MM.1S (cell line): ENCODE results near the gene ARHGAP42.

Experiments
- EZH2 ChIP-seq: fragments of 300-600 bp; sonication (generic); optimal IDR thresholded peaks from 2 replicates; pipeline ENCODE3; 2017; ENCODE audit warnings: low read depth, mild to moderate bottlenecking, antibody characterized with exemption, low read length, mixed read lengths
- EZH2phosphoT487 ChIP-seq: fragments of 300-600 bp; sonication (generic); IDR thresholded peaks from 2 replicates; pipeline ENCODE4 v1.6.1; 2018; ENCODE audit warnings: antibody characterized with exemption, low read length
- TF ChIP-seq, protein P1 (sequence below): fragments of 300-600 bp; sonication (generic); IDR thresholded peaks from 2 replicates; pipeline ENCODE4 v1.5.1; 2016; ENCODE audit warnings: antibody characterized with exemption, low read length, mixed read lengths

DNA sequence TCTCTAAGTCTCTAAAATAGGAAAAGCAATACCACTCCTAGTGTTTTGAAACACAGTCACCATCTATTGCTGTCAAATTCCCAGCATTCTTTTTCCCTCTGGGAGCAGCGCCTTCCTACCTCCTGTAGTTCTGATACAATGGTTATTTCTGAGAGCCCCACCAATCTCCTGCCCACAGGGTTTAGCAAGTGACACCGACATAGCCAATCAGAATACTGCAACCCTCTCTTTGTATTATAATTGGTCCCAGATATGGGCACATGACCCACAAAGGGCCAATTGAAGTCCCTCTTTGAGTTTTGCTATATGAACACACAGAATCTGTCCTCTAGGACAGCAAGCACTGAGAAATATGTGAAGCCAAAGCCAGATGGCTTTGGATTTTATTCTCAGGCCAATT lies 16.9 kb upstream of the ARHGAP42 start:
- TF ChIP-seq, protein P1, sequence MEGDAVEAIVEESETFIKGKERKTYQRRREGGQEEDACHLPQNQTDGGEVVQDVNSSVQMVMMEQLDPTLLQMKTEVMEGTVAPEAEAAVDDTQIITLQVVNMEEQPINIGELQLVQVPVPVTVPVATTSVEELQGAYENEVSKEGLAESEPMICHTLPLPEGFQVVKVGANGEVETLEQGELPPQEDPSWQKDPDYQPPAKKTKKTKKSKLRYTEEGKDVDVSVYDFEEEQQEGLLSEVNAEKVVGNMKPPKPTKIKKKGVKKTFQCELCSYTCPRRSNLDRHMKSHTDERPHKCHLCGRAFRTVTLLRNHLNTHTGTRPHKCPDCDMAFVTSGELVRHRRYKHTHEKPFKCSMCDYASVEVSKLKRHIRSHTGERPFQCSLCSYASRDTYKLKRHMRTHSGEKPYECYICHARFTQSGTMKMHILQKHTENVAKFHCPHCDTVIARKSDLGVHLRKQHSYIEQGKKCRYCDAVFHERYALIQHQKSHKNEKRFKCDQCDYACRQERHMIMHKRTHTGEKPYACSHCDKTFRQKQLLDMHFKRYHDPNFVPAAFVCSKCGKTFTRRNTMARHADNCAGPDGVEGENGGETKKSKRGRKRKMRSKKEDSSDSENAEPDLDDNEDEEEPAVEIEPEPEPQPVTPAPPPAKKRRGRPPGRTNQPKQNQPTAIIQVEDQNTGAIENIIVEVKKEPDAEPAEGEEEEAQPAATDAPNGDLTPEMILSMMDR = no peak
- TF ChIP-seq EZH2phosphoT487 (no peak), EZH2 (no peak)
